ENCODE data around the gene GTF2E1. TPM values are rescaled to one million over a fixed set of nuclear protein-coding genes. Genes with fewer than 3 reads are reported as not detected.

Gene GTF2E1
- total and polyA plus RNA-seq, 2 of the 4 experiments (the other 2 are of a cell fraction): 8.2 to 18.5 TPM

GRCh38 chr3:120831066-120831465 lies 88.5 kb downstream of the GTF2E1 start:
- Histone ChIP-seq H2AFZ (replicated peaks; ENCODE audit: low read length, poor library complexity) (no peak overlapping the region), H3K23ac (ENCODE audit: low read depth, low read length) (no peak overlapping the region), H2BK5ac (ENCODE audit: low read depth, low read length, poor library complexity, severe bottlenecking) (no peak overlapping the region), H3K4ac (ENCODE audit: low read depth, low read length) (no peak overlapping the region), H3K27ac (ENCODE audit: insufficient read depth, low read length) (no peak overlapping the region), H2AK5ac (ENCODE audit: low read depth, low read length) (no peak overlapping the region), H4K91ac (ENCODE audit: insufficient read depth, low read depth, low read length) (no peak overlapping the region), H2BK15ac (ENCODE audit: low read depth, low read length) (no peak overlapping the region), H3K4me1 (ENCODE audit: control insufficient read depth, insufficient read depth, low read length) (no peaks in the 10 kb centered on the region), H3K4me2 (ENCODE audit: low read depth, low read length) (no peak overlapping the region), H3K56ac (ENCODE audit: extremely low read depth, insufficient read depth, low read length) (no peak overlapping the region), H2BK20ac (ENCODE audit: low read depth, low read length) (no peak overlapping the region), H4K5ac (ENCODE audit: low read depth, low read length) (no peak overlapping the region), H3K4me3 (ENCODE audit: insufficient read depth, low read depth, low read length) (no peak overlapping the region), H2AK9ac (replicated peaks; ENCODE audit: low read depth, low read length, poor library complexity) (no peak overlapping the region), H3K9ac (ENCODE audit: low read depth, low read length) (no peak overlapping the region), H3K36me3 (ENCODE audit: control insufficient read depth, insufficient read depth, low read length) (no peaks in the 10 kb centered on the region), H4K20me1 (ENCODE audit: insufficient read depth, low read length) (no peaks in the 10 kb centered on the region), H3K79me1 (ENCODE audit: low read depth in 1 of 2, low read length in 2 of 2) (no peaks in the 10 kb centered on the region), H3K9me3 (ENCODE audit: control insufficient read depth, insufficient read depth, low read length) (no peaks in the 10 kb centered on the region), H3K14ac (replicated peaks; ENCODE audit: low read depth, low read length) (no peak overlapping the region), H3K18ac (ENCODE audit: low read depth, low read length) (no peak overlapping the region), H2BK120ac (ENCODE audit: low read depth, low read length) (no peak overlapping the region), H4K8ac (ENCODE audit: low read depth in 2 of 2, low read length in 2 of 2) (no peak overlapping the region), H3K27me3 (ENCODE audit: control insufficient read depth, insufficient read depth, low read length) (no peaks in the 10 kb centered on the region; the same call in 1 of the 2 replicates), H3K9me1 (ENCODE audit: insufficient read depth, low read length) (no peaks in the 10 kb centered on the region)
- ATAC-seq (ENCODE audit: low read depth) (no peak), DNase-seq (no peak)
- intact Hi-C loops (cut with micrococcal nuclease) (no loop called here), in situ Hi-C loops (cut with MboI; ENCODE audit: low sequenced_read_pairs) (no loop called here), dilution Hi-C loops (cut with HindIII; ENCODE audit: low sequenced_read_pairs, unreplicated experiment) (no loop called here)
- TF ChIP-seq MAZ (IDR thresholded peaks at IDR 0.05; ENCODE audit: borderline replicate concordance, low read depth, low read length) (no peak), NFE2L2 (IDR thresholded peaks at IDR 0.05; ENCODE audit: low read depth, low read length) (no peak), MXI1 (IDR thresholded peaks at IDR 0.05; ENCODE audit: borderline replicate concordance, low read depth, low read length) (no peak), SMC3 (IDR thresholded peaks at IDR 0.05; ENCODE audit: low read depth, low read length) (no peak), RAD21 (IDR thresholded peaks at IDR 0.05; ENCODE audit: low read length) (no peak), RCOR1 (IDR thresholded peaks at IDR 0.05; ENCODE audit: insufficient replicate concordance, low read length) (no peak), CHD1 (IDR thresholded peaks at IDR 0.05; ENCODE audit: low read depth, low read length) (no peak), ELK1 (IDR thresholded peaks at IDR 0.05; ENCODE audit: borderline replicate concordance, low read depth, low read length) (no peak), USF2 (IDR thresholded peaks at IDR 0.05; ENCODE audit: low read depth, low read length) (no peak)
- WGBS, 2 experiments (ENCODE audit: extremely low coverage in 2 of 2, insufficient read length in 1 of 2): no CpG with 5 or more reads among the region's 4 CpGs
- POLR2A ChIA-PET (ENCODE audit: unreplicated experiment): no interaction called here
- BruUV-seq (replicated peaks): no TSS peak
- CTCF ChIA-PET: no interaction called here

Measured in IMR-90 (cell line).